IMR-90 (cell line): ENCODE measurements around the gene GGACT. TPM values are rescaled to one million over a fixed set of nuclear protein-coding genes. Genes with fewer than 3 reads are reported as not detected.

ENCODE experiments used
- ATAC-seq: fragments of 200-7000 bp; cut with Tn5 transposase; 2 replicates; pipeline ENCODE4 v1.9.1; 2020; ENCODE audit warnings: low read depth, mild to moderate bottlenecking, moderate library complexity
- BruUV-seq: library from RNA; stranded (reverse); fragments of 400-500 nt; replicated peaks from 2 replicates; lab custom pipeline; 2021; lab: Mats Ljungman, UMichigan
- CTCF ChIA-PET: fragments of 300-600 bp; formaldehyde crosslinking; extraction: SDS; loops from one replicate; lab custom pipeline; 2021; ENCODE audit warnings: antibody characterized with exemption; lab: Yijun Ruan, JAX
- POLR2A ChIA-PET: fragments of 300-600 bp; sonication (Branson Sonifier 250); formaldehyde crosslinking; loops from one replicate; lab custom pipeline; 2022; ENCODE audit warnings: antibody characterized with exemption; ENCODE audit not compliant: unreplicated experiment; lab: Charles Lee
- DNase-seq: peaks from one replicate; pipeline ENCODE4 v3.0.0; 2013
- H2AFZ ChIP-seq: replicated peaks from 2 replicates; pipeline ENCODE3; 2013; ENCODE audit warnings: low read length, mild to moderate bottlenecking; ENCODE audit not compliant: poor library complexity
- H2AK5ac ChIP-seq: 2 replicates; pipeline ENCODE4 v1.6.1; 2013; ENCODE audit warnings: low read depth, low read length, inconsistent platforms
- H2AK9ac ChIP-seq: replicated peaks from 2 replicates; pipeline ENCODE3; 2013; ENCODE audit warnings: mild to moderate bottlenecking, low read depth, low read length, moderate library complexity; ENCODE audit not compliant: poor library complexity
- H2BK120ac ChIP-seq: 2 replicates; pipeline ENCODE4 v1.6.1; 2013; ENCODE audit warnings: low read depth, low read length, inconsistent platforms
- H2BK15ac ChIP-seq: 3 replicates; pipeline ENCODE4 v1.6.1; 2013; ENCODE audit warnings: low read depth, low read length, inconsistent platforms
- H2BK20ac ChIP-seq: 2 replicates; pipeline ENCODE4 v1.6.1; 2013; ENCODE audit warnings: low read depth, mild to moderate bottlenecking, inconsistent platforms, low read length, moderate library complexity
- H2BK5ac ChIP-seq: 2 replicates; pipeline ENCODE4 v1.6.1; 2013; ENCODE audit warnings: mild to moderate bottlenecking, low read depth, low read length, inconsistent platforms; ENCODE audit not compliant: poor library complexity, severe bottlenecking
- H3K14ac ChIP-seq: replicated peaks from 2 replicates; pipeline ENCODE4 v1.6.1; 2013; ENCODE audit warnings: low read depth, low read length, inconsistent platforms
- H3K18ac ChIP-seq: 2 replicates; pipeline ENCODE4 v1.6.1; 2013; ENCODE audit warnings: low read depth, low read length, control low read depth
- H3K23ac ChIP-seq: 2 replicates; pipeline ENCODE4 v1.6.1; 2013; ENCODE audit warnings: low read depth, low read length, inconsistent platforms
- H3K27ac ChIP-seq: 2 replicates; pipeline ENCODE4 v1.5.1; 2013; ENCODE audit warnings: mild to moderate bottlenecking, control low read depth, low read length; ENCODE audit not compliant: insufficient read depth
- H3K27me3 ChIP-seq: 2 replicates; pipeline ENCODE4 v1.6.1; 2013; ENCODE audit warnings: low read length; ENCODE audit not compliant: control insufficient read depth, insufficient read depth
- H3K36me3 ChIP-seq: 2 replicates; pipeline ENCODE4 v1.6.1; 2013; ENCODE audit warnings: low read length, mixed read lengths; ENCODE audit not compliant: control insufficient read depth, insufficient read depth
- H3K4ac ChIP-seq: 2 replicates; pipeline ENCODE4 v1.6.1; 2013; ENCODE audit warnings: low read depth, low read length, inconsistent platforms
- H3K4me1 ChIP-seq: 2 replicates; pipeline ENCODE4 v1.6.1; 2013; ENCODE audit warnings: low read length, mixed read lengths; ENCODE audit not compliant: control insufficient read depth, insufficient read depth
- H3K4me2 ChIP-seq: 2 replicates; pipeline ENCODE4 v1.6.1; 2013; ENCODE audit warnings: low read depth, mild to moderate bottlenecking, control low read depth, low read length, moderate library complexity
- H3K4me3 ChIP-seq: 2 replicates; pipeline ENCODE4 v1.5.1; 2013; ENCODE audit warnings: low read depth, mild to moderate bottlenecking, control low read depth, low read length, moderate library complexity; ENCODE audit not compliant: insufficient read depth
- H3K56ac ChIP-seq: 2 replicates; pipeline ENCODE4 v1.6.1; 2013; ENCODE audit warnings: low read length, inconsistent platforms; ENCODE audit not compliant: insufficient read depth; ENCODE audit errors: extremely low read depth
- H3K79me1 ChIP-seq, 2 experiments: 2 replicates each; pipeline ENCODE4 v1.6.1; 2013; ENCODE audit warnings: low read length in 2 of 2, inconsistent platforms in 1 of 2, low read depth in 1 of 2
- H3K9ac ChIP-seq: 2 replicates; pipeline ENCODE4 v1.6.1; 2013; ENCODE audit warnings: low read depth, low read length, control low read depth
- H3K9me1 ChIP-seq: 2 replicates; pipeline ENCODE4 v1.6.1; 2013; ENCODE audit warnings: low read length, inconsistent platforms; ENCODE audit not compliant: insufficient read depth
- H3K9me3 ChIP-seq: 2 replicates; pipeline ENCODE4 v1.6.1; 2013; ENCODE audit warnings: low read length; ENCODE audit not compliant: control insufficient read depth, insufficient read depth
- H4K20me1 ChIP-seq: 2 replicates; pipeline ENCODE4 v1.6.1; 2013; ENCODE audit warnings: low read length, inconsistent platforms; ENCODE audit not compliant: insufficient read depth
- H4K5ac ChIP-seq: 2 replicates; pipeline ENCODE4 v1.6.1; 2013; ENCODE audit warnings: mild to moderate bottlenecking, low read depth, low read length, control low read depth
- H4K8ac ChIP-seq, 2 experiments: 2 replicates each; pipeline ENCODE4 v1.6.1; 2013; ENCODE audit warnings: low read depth in 2 of 2, low read length in 2 of 2, control low read depth in 1 of 2, inconsistent platforms in 1 of 2
- H4K91ac ChIP-seq: 2 replicates; pipeline ENCODE4 v1.6.1; 2013; ENCODE audit warnings: low read depth, low read length, inconsistent platforms; ENCODE audit not compliant: insufficient read depth
- FOS ChIP-seq: fragments of 150-350 bp; IDR thresholded peaks from 2 replicates; pipeline ENCODE4 v1.6.1; 2016; ENCODE audit warnings: low read depth, low read length
- WGBS, 2 experiments: methylation state at CpG; one replicate each; pipeline versions ENCODE4 v1.1.5 to v1.1.7; 2013; ENCODE audit warnings: missing lambda C conversion rate in 2 of 2; ENCODE audit not compliant: insufficient read length in 1 of 2; ENCODE audit errors: extremely low coverage in 2 of 2; 5-methylcytosine and 5-hydroxymethylcytosine counted together
- dilution Hi-C: fragments of 300-500 bp; cut with HindIII; formaldehyde crosslinking; loops from one replicate; pipeline ENCODE4 v1.14.3; 2018; ENCODE audit warnings: low sequenced_read_pairs; ENCODE audit not compliant: unreplicated experiment
- in situ Hi-C: fragments of 300-500 bp; cut with MboI; formaldehyde crosslinking; loops from 3 replicates; pipeline ENCODE4 v1.14.3; 2019; ENCODE audit warnings: low sequenced_read_pairs, inconsistent platforms, mixed read lengths
- intact Hi-C: fragments of 100-400 bp; cut with micrococcal nuclease; formaldehyde crosslinking; loops from 2 replicates; pipeline ENCODE4 v1.10.0; 2022
- polyA plus RNA-seq, 3 experiments: library from polyadenylated mRNA; depleted of rRNA; stranded (reverse); fragments of >200 nt; gene quantifications; 2 replicates each; pipeline ENCODE4 v1.2.3, GENCODE V29; 2012; ENCODE audit warnings: low replicate concordance in 1 of 3
- total RNA-seq: library from RNA; depleted of rRNA; stranded (reverse); fragments of >200 nt; gene quantifications from 2 replicates; pipeline ENCODE4 v1.2.3, GENCODE V29; 2012

The GGACT gene
- total and polyA plus RNA-seq, 2 of the 4 experiments (the other 2 are of a cell fraction), result 2.0 to 2.6 TPM

GRCh38 chr13:100508455-100508854, 80.1 kb downstream of the GGACT start:
- Histone ChIP-seq H3K9me1 (peaks cover 3% of the 10 kb centered on the region; the same call in 1 of the 2 replicates), H2BK5ac (no peak overlapping the region), H3K27me3 (no peaks in the 10 kb centered on the region), H4K20me1 (no peaks in the 10 kb centered on the region), H4K8ac (no peak overlapping the region), H4K91ac (no peak overlapping the region), H2BK15ac (no peak overlapping the region), H2AK9ac (no peak overlapping the region), H3K27ac (no peak overlapping the region), H2BK20ac (no peak overlapping the region), H3K23ac (no peak overlapping the region), H3K36me3 (no peaks in the 10 kb centered on the region), H3K9me3 (no peaks in the 10 kb centered on the region), H3K18ac (no peak overlapping the region), H2AFZ (no peak overlapping the region), H3K9ac (no peak overlapping the region), H3K79me1 (no peaks in the 10 kb centered on the region), H3K56ac (no peak overlapping the region), H3K4ac (no peak overlapping the region), H4K5ac (no peak overlapping the region), H2BK120ac (no peak overlapping the region), H3K14ac (no peak overlapping the region), H3K4me1 (no peaks in the 10 kb centered on the region), H3K4me2 (no peak overlapping the region), H3K4me3 (no peak overlapping the region), H2AK5ac (no peak overlapping the region)
- BruUV-seq, result no TSS peak
- dilution Hi-C loops (no loop called here), in situ Hi-C loops (loop anchor here (10.0 kb wide), 1 partner anchor 264 kb away; no protein-coding TSS in a partner anchor), intact Hi-C loops (no loop called here)
- ChIA-PET POLR2A (no interaction called here), CTCF (no interaction called here)
- ATAC-seq (no peak), DNase-seq (no peak)
- WGBS, 2 experiments, result no CpG with 5 or more reads among the region's 6 CpGs
- no peak for TF ChIP-seq FOS
